ENCODE data around the gene NECAB2.

Gene NECAB2

DNA sequence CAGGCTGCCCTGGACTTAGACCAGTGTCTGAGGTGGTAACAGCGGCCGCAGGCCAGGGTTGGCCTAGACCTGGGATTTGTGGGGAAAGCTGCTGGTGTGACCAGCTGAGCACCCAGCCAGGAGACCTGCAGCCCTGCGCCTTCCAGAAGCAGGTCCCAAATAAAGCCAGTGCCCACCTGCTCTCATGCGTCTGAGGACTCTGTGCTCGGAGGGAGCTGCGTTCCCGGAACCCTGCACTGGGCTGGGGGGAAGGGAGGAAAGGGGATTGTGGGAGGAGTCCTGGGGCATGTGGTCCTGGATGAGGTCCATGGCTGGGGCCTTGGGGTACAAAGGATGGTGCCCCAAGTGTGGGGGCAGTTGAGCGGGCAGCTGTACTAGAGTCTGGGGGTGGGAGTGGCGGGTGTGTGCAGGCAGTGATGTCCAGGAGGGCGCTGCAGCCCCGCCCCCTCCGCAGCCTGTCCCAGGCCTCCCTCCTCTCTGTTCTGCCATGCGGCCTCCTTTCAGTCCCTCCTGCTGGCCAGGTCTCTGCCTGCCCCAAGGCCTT is 1.8 kb upstream of the NECAB2 start:
- TF ChIP-seq CTCF (IDR thresholded peaks at IDR 0.05; ENCODE audit: low read depth, low read length, missing control alignments), result no peak
- H3K4me3 ChIP-seq (ENCODE audit: low read depth, low read length), result no peak overlapping the region
- no peak for DNase-seq (ENCODE audit: low read depth)

- no peak overlapping the region for H3K4me3 ChIP-seq (ENCODE audit: low read depth, low read length)
- no peak for DNase-seq (ENCODE audit: low read depth)
- TF ChIP-seq CTCF (IDR thresholded peaks at IDR 0.05; ENCODE audit: low read depth, low read length, missing control alignments), result no peak
Observed at GRCh38 chr16:83967091-83967490, 953 bp upstream of the NECAB2 start.

DNA sequence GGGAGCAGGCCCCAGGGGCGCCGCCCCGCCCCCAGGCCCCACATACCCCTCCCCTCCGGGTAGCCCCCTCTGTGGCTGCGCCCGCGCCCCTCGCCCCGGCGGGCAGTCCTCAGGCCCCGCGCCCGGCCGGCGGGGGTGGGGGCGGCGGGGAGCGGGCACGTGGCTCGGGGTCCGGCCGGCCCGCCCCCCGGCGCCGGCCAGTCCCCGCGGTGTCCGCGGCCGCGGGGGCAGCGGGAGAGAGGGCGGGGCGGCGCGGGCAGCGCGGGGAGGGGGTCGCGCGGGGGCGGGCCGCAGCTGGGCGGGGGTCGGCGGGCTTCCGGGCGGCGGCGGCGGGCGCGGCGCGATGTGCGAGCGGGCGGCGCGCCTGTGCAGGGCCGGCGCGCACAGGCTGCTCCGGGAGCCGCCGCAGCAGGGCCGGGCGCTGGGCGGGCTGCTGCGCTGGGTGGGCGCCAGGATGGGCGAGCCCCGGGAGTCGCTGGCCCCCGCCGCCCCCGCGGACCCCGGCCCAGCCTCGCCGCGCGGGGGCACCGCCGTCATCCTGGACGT is 335 bp downstream of the NECAB2 start:
- DNase-seq (ENCODE audit: low read depth), result no peak
- TF ChIP-seq CTCF (IDR thresholded peaks at IDR 0.05; ENCODE audit: low read depth, low read length, missing control alignments), result no peak
- no peak overlapping the region for H3K4me3 ChIP-seq (ENCODE audit: low read depth, low read length)

GRCh38 chr16:83968891-83969649 is 1.0 kb downstream of the NECAB2 start:
- DNase-seq (ENCODE audit: low read depth), result no peak
- no peak overlapping the region for H3K4me3 ChIP-seq (ENCODE audit: low read depth, low read length)
- no peak for TF ChIP-seq CTCF (IDR thresholded peaks at IDR 0.05; ENCODE audit: low read depth, low read length, missing control alignments)

DNA sequence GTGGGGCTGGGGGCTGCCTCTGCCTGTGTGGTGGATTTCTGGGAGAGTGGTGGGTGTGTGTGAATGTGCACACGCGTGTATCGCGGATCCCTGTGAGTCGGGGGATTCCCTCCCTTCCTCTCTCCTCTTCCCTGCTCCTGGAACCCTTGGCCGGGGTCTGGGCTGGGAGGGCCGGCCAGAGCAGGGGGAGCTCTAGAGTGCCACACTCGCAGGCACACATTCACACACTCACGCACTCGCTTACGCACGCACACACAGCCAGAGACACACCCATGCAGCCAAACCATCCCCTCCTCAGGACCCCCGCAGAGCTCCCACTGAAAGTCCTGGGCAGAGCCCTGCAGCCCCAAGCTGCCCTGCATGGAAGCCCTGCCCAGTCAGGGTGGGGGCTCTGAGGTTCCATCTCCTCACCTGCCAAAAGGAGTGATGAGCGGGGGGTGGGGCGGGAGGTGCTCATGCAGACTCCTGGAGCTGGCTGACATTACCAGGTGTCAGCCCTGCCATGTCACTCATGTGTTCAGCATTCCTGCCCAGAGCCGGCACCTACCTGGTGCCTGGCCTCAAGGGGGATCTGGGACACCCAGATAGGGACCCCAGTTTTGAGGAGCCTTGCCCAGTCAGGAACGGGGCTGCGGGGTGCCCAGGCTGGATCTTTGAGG is 1.9 kb downstream of the NECAB2 start:
- DNase-seq (ENCODE audit: low read depth), result no peak
- no peak overlapping the region for H3K4me3 ChIP-seq (ENCODE audit: low read depth, low read length)
- TF ChIP-seq CTCF (IDR thresholded peaks at IDR 0.05; ENCODE audit: low read depth, low read length, missing control alignments), result no peak

- TF ChIP-seq CTCF (IDR thresholded peaks at IDR 0.05; ENCODE audit: low read depth, low read length, missing control alignments), result no peak
- no peak for DNase-seq (ENCODE audit: low read depth)
Observed at GRCh38 chr16:83970430-83970815, 2.4 kb downstream of the NECAB2 start.

More at GRCh38 chr16:83970430-83970815, 2.4 kb downstream of the NECAB2 start:
- no peak overlapping the region for H3K4me3 ChIP-seq (ENCODE audit: low read depth, low read length)
